Tibial nerve (tissue), 4 donors: Measurements from ENCODE around the gene PRPF18.

Experiments used
- CTCF ChIP-seq, 5 experiments: fragments of 200-600 bp in 3 of 5; fragments of 450-650 bp in 2 of 5; sonication (generic) in 3 of 5; IDR thresholded peaks; one replicate each; pipeline ENCODE4 v1.5.1; 2016 to 2019; ENCODE audit warnings: antibody characterized with exemption in 5 of 5, mild to moderate bottlenecking in 3 of 5, moderate library complexity in 2 of 5
- EP300 ChIP-seq, 2 donors: sonication (generic); formaldehyde crosslinking; IDR thresholded peaks; one replicate each; pipeline ENCODE4 v1.6.1; 2017; ENCODE audit warnings: antibody characterized with exemption in 2 of 2, mild to moderate bottlenecking in 1 of 2
- POLR2A ChIP-seq, 2 donors: fragments of 450-650 bp; IDR thresholded peaks; one replicate each; pipeline ENCODE4 v1.6.1; 2017; ENCODE audit warnings: antibody characterized with exemption in 2 of 2, mild to moderate bottlenecking in 2 of 2, moderate library complexity in 2 of 2

DNA sequence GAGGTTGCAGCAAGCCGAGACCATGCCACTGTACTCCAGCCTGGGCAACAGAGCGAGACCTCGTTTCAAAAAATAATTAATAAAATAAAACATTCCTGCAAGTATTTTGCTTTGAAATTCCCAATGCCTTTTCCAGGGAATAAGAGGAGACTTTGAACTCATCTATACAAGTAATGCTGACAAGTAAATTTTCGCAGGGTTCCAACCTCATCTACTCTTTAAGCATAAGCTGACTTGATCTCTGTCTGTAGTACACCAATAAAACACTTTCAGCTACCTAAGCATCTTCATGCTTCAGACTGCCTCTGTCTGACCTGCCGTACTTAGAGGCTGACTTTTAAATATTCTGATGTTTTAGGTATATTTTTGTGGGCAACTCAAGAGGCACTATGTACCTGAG lies 44.2 kb upstream of the PRPF18 start:
- TF ChIP-seq CTCF (IDR thresholded peaks at IDR 0.05) (no peak), EP300 (IDR thresholded peaks at IDR 0.05) (no peak), POLR2A (IDR thresholded peaks at IDR 0.05) (no peak)
